GM19395 (cell line): ENCODE measurements around the gene RASL12.

Source experiments
- ATAC-seq: cut with Tn5 transposase; IDR thresholded peaks from one replicate; pipeline ENCODE4 v1.9.1; 2021; ENCODE audit warnings: mild to moderate bottlenecking, moderate library complexity; ENCODE audit not compliant: unreplicated experiment

Gene RASL12

DNA sequence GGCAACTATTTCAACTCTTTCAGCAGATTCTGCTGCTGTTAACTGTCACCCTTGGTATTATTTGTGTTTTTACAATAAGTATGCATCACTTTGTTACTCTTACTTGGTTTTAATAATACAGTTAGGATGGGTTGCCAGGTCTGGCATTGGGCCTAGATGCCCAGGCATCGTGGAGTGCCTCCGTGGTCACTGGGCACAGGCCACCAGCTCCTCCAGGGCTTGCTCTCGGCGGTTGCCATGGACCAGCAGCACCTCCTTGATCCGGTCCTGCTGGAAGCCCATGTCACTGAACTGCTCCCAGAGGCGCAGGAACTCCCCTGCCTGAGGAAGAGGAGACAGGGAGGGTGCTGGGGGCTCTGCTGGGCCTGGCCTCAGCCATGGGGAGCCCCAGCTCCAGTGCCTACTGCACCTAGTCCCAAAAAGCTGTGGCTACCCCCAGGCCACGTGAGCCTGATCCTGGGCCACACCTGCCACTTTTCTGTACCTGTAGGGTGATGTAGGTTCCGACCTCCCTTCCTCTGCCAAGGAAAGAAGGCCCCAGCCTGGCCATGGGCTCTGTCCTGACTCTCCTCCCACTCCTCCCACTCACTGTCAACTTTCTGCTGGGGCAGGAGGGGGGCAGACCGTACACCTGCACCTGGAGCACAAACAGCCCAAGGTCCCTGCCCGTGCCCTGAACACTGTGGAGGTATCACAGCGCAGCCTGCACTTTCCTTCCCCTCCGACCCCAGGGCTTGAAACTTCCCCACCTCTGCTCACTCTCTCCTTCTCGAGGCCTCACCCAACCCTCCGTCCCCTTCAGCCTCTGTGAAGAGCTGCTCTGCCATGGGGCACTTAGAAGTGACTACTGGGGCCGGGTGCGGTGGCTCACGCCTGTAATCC is 25.4 kb upstream of the RASL12 start:
- ATAC-seq, result no peak

- no peak for ATAC-seq
These were observed 24.4 kb upstream of the RASL12 start for GRCh38 chr15:65091946-65092770.

GRCh38 chr15:65089206-65089824 is 21.5 kb upstream of the RASL12 start:
- no peak for ATAC-seq

GRCh38 chr15:65088643-65089021 is 20.8 kb upstream of the RASL12 start:
- no peak for ATAC-seq

- ATAC-seq, result no peak
These were observed 20.3 kb upstream of the RASL12 start for GRCh38 chr15:65087873-65088642.

DNA sequence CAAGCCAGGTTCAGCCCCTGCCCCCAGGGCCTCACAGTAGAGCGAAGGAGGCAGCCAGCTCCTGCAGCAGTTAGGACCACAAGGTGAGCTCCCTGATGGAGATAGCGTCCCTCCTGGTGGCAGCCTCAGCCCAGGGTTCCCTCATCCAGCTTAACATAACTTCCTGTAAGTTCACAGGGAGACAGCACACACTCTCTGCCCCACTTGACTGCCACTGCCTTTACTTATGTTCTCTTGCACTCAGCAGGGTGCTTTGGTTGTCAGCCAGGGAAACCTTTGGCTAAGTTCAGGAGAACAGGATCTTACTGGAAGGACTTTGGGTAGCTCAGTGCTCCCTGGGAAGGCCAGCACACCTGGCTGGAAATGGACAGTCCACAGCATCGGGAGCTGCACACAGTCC is 19.6 kb upstream of the RASL12 start:
- no peak for ATAC-seq

- ATAC-seq, result no peak
These were observed 18.9 kb upstream of the RASL12 start for GRCh38 chr15:65086680-65087111.

DNA sequence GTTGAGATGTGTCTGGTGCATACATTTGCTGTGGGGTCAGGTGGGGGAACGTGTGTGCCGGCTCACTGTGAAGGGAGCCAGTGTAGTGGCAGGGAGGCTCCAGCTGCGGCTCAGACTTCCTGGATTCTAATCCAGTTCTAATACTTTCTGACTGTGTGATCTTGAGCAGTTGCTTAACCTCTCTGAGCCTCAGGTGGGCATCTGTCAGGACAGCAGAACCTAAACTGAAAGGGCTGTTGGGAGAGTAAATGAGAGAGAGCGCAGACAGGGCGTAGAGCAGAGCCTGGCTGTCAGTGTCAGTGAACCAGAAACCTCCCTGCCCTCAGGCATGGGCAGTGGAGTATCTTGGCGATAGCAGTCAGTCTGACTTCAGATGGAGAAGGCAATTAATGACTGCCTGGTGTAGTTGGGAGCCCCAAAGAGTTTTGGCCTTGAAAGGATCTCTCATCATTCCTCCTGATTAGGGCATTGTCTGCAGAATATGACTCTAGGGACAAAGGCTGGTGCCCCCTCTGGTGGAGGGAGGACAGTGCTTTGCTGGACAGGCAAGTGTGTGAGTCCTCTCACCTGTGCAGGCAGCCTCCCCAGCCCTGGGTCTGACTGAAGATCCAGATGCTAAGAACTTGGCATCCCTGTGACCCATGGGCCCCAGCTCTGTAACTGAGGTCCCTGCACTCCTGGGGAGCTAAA is 18.3 kb upstream of the RASL12 start:
- no peak for ATAC-seq

- ATAC-seq, result no peak
These were observed 17.5 kb upstream of the RASL12 start for GRCh38 chr15:65085207-65085753.

GRCh38 chr15:65084500-65085206 is 16.9 kb upstream of the RASL12 start:
- no peak for ATAC-seq

DNA sequence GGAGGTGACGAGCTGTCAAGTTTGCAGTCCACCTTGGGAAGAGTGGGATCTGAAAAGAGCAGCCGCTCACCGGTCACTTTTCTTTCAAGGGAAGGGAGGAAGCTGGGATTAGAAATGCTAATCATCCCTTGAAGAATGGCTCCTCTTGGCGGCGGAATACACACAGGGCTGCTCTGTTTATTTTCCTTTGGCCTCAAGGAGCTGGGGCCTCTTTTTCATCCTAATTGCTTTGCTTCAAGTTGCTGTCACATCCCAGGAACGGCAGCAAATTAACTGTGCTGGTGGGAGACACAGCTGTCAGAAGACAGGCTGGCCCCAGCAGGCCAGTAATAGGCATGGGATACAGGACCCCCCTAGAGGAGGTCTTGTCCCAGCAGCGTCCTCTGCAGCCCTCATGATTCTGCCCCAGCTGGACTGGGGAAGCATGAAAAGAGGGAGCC is 15.5 kb upstream of the RASL12 start:
- no peak for ATAC-seq

DNA sequence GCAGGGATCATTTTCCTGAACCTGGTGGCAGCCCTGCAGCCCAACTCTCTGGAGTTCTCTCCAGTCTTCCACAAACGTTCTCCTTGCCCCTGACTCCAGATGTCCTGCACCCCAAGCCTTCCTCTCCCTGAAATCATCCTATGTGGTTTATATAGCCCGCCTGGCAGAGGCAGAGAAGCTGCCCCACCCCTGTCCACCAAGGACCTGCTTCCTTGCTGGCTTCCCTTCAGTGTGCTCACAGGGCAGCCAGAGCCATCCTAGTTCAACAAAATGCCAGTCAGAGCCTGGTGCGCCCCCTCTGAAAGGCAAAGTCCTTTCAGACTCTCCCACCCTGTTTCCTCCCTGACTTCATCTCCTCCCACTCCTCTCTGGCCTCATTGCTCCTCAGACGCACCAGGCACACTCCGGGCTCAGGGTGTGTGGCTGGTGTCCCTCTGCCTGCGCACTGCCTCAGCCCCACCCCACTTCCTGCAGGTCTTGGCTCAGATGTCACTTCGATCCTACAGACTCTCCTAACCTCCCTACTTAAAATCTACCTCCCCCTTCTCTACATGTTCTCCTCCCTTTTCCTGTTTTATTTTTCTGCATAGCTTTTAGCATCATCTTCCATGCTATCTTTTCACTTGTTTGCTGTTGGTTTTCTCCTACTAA is 14.6 kb upstream of the RASL12 start:
- ATAC-seq, result no peak

GRCh38 chr15:65081758-65082157 is 14.0 kb upstream of the RASL12 start:
- ATAC-seq, result no peak

DNA sequence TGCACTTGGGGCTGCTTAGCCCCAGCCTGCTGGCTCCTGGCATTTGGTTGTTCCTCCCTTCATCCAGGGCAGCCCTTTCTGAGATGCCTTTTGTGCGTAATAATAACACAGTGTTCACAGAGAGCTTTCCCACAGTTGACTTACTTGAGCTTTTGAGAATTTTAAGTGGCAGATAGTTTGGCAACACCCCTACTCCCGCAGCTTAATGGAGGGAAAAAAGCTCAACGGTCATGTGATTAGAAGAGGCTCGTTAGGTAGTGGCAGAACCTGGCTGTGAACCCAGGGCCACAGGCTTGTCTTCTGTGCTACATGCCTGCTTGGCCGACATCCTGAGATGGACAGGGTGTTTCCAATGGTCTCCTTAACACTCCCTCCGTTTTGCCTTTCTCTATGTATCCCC is 13.5 kb upstream of the RASL12 start:
- ATAC-seq, result no peak

- ATAC-seq, result no peak
These were observed 11.8 kb upstream of the RASL12 start for GRCh38 chr15:65079580-65079979.

DNA sequence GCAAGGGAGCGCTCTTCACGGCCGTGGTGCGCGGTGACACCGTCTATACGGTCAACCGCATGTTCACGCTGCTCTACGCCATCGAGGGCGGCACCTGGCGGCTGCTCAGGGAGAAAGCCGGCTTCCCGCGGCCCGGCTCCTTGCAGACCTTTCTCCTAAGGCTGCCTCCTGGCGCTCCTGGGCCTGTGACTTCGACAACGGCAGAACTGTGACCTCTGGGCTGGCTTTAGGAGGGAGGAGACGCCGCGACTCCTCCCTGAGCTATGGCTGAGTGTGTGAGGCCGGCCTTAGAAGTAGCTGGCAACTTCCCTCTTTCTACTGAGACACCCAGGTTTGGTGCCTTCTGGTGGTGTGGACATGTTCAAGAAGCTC is 10.2 kb upstream of the RASL12 start:
- no peak for ATAC-seq

DNA sequence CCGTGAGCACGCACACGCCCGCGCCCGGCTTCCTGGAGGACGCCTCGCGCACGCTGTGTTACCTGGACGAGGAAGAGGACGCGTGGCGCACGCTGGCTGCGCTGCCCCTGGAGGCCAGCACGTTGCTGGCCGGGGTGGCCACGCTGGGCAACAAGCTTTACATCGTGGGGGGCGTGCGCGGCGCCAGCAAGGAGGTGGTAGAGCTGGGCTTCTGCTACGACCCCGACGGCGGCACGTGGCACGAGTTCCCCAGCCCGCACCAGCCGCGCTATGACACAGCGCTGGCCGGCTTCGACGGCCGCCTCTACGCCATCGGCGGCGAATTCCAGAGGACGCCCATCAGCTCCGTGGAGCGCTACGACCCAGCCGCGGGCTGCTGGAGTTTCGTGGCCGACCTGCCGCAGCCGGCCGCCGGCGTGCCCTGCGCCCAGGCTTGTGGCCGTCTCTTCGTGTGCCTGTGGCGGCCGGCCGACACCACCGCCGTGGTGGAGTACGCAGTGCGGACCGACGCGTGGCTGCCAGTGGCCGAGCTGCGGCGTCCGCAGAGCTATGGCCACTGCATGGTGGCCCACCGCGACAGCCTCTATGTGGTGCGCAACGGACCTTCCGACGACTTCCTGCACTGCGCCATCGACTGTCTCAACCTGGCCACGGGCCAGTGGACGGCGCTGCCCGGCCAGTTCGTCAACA is 9.6 kb upstream of the RASL12 start:
- no peak for ATAC-seq
